Measurements from ENCODE around the gene ERH. TPM values are rescaled to one million over a fixed set of nuclear protein-coding genes. Genes with fewer than 3 reads are reported as not detected.

ERH gene
- total RNA-seq, 1 donor from 2014 or later, result 410 TPM

- Mint-ChIP-seq H3K9me3 (no peaks in the 10 kb centered on the region), H3K36me3 (ENCODE audit: low read depth) (no peaks in the 10 kb centered on the region), H3K4me3 (ENCODE audit: low read depth) (no peak overlapping the region), H3K27me3 (ENCODE audit: low read depth) (no peaks in the 10 kb centered on the region), H3K27ac (no peak overlapping the region), H3K4me1 (ENCODE audit: low read depth) (no peaks in the 10 kb centered on the region)
- intact Hi-C loops (cut with micrococcal nuclease), result no loop called here
- no peak for DNase-seq (ENCODE audit: low spot score)
These were observed 66.9 kb downstream of the ERH start for GRCh38 chr14:69331206-69331605.

Other genes starting within 250 kb of the ERH start
- 30.4 and 30.7 TPM in 2 replicates for gene DCAF5, start 245.2 kb downstream of the ERH start, total RNA-seq
- 6.6 and 8.1 TPM in 2 replicates for gene EXD2, start 206.8 kb downstream of the ERH start, total RNA-seq
- gene GALNT16, start 138.1 kb downstream of the ERH start, total RNA-seq, result 0.11 TPM in 1 of 2 replicates, not detected in the other
- gene SLC39A9, start 393 bp upstream of the ERH start, total RNA-seq, result 43.7 and 46.7 TPM in 2 replicates
- gene PLEKHD1, start 86.4 kb upstream of the ERH start, total RNA-seq, result 0.09 TPM in 1 of 2 replicates, not detected in the other
- 0.05 TPM in 1 of 2 replicates, not detected in the other for gene CCDC177, start 176.6 kb upstream of the ERH start, total RNA-seq
- 46.6 and 46.7 TPM in 2 replicates for gene SUSD6, start 213.3 kb upstream of the ERH start, total RNA-seq

Measured in activated T-helper 2 cell treated with anti-CD3 and anti-CD28 coated beads, Interferon-gamma antibody, Interleukin-2, Interleukin-4, amounts not matched to agents 10 μg/mL and 5 μg/mL and 100 μg/mL, durations not matched to agents 14 hours and 24 hours and 36 hours (primary cell).